ENCODE results near the gene GJD2. TPM values are rescaled to one million over a fixed set of nuclear protein-coding genes. Genes with fewer than 3 reads are reported as not detected.
A peak's percentile ranks its signal among the peaks of the same experiment; 100 is the strongest.

Gene GJD2
- not detected in 2 replicates for total RNA-seq

GRCh38 chr15:34754674-34755418, at the start of gene GJD2:
Gene GJD2 (minus strand): TSS chr15:34754998. CDS start chr15:34754488, 510 bp downstream.
- CTCF ChIA-PET, result no interaction called here
- POLR2A ChIA-PET, result no interaction called here
- Mint-ChIP-seq H3K27me3 (peaks cover 45% of the 10 kb centered on the region), H3K27ac (no peak within 1 kb of the TSS), H3K36me3 (ENCODE audit: low read depth) (no peaks in the 10 kb centered on the region), H3K9me3 (no peaks in the 10 kb centered on the region), H3K4me1 (peaks cover 4% of the 10 kb centered on the region), H3K4me3 (peak within 1 kb of the TSS; percentile 30)
- TF ChIP-seq, protein P1, sequence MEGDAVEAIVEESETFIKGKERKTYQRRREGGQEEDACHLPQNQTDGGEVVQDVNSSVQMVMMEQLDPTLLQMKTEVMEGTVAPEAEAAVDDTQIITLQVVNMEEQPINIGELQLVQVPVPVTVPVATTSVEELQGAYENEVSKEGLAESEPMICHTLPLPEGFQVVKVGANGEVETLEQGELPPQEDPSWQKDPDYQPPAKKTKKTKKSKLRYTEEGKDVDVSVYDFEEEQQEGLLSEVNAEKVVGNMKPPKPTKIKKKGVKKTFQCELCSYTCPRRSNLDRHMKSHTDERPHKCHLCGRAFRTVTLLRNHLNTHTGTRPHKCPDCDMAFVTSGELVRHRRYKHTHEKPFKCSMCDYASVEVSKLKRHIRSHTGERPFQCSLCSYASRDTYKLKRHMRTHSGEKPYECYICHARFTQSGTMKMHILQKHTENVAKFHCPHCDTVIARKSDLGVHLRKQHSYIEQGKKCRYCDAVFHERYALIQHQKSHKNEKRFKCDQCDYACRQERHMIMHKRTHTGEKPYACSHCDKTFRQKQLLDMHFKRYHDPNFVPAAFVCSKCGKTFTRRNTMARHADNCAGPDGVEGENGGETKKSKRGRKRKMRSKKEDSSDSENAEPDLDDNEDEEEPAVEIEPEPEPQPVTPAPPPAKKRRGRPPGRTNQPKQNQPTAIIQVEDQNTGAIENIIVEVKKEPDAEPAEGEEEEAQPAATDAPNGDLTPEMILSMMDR (IDR thresholded peaks at IDR 0.05), result no peak
- no peak for DNase-seq
- intact Hi-C loops (cut with micrococcal nuclease), result no loop called here
- no peak for ATAC-seq (ENCODE audit: low read depth)

GRCh38 chr15:34804113-34804512, 49.3 kb upstream of the GJD2 start:
- Mint-ChIP-seq H3K27ac (no peak overlapping the region), H3K27me3 (peaks cover 14% of the 10 kb centered on the region), H3K36me3 (ENCODE audit: low read depth) (no peaks in the 10 kb centered on the region), H3K4me3 (no peak overlapping the region), H3K4me1 (no peaks in the 10 kb centered on the region), H3K9me3 (peaks cover 5% of the 10 kb centered on the region)
- POLR2A ChIA-PET, result no interaction called here
- no peak for DNase-seq
- CTCF ChIA-PET, result no interaction called here
- ATAC-seq (ENCODE audit: low read depth), result no peak
- TF ChIP-seq, protein P1 (IDR thresholded peaks at IDR 0.05), result no peak
- intact Hi-C loops (cut with micrococcal nuclease), result no loop called here

GRCh38 chr15:34802803-34803750, 48.3 kb upstream of the GJD2 start:
- DNase-seq, result no peak
- ATAC-seq (ENCODE audit: low read depth), result no peak
- H3K4me1 Mint-ChIP-seq, result no peaks in the 10 kb centered on the region
- H3K36me3 Mint-ChIP-seq (ENCODE audit: low read depth), result no peaks in the 10 kb centered on the region
- no peak overlapping the region for H3K27ac Mint-ChIP-seq
- ChIA-PET CTCF (no interaction called here), POLR2A (no interaction called here)
- intact Hi-C loops (cut with micrococcal nuclease), result no loop called here
- peaks cover 11% of the 10 kb centered on the region for H3K27me3 Mint-ChIP-seq
- H3K4me3 Mint-ChIP-seq, result no peak overlapping the region
- peaks cover 5% of the 10 kb centered on the region for H3K9me3 Mint-ChIP-seq
- TF ChIP-seq, protein P1 (IDR thresholded peaks at IDR 0.05), result no peak

DNA sequence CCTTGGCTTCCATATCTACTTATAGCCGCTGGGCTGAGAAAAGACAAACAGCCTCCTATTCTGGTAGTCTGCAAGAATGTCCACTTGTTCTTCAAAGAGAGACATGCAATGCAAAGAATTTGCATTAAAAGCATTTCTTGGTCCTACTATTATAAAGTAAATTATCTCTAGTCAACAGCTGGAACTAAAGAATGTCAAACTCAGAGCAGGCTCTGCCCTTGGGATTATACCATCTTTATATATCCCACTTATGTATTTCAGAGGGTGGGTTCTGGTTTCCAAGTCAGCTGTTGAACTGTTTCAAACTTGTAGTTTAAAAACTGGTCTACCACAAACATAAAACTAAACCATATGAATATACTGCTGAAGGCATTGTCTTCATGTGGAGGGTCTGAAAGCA, 47.6 kb upstream of the GJD2 start:
- Mint-ChIP-seq H3K4me3 (no peak overlapping the region), H3K36me3 (ENCODE audit: low read depth) (no peaks in the 10 kb centered on the region), H3K27me3 (peaks cover 13% of the 10 kb centered on the region), H3K27ac (no peak overlapping the region), H3K4me1 (no peaks in the 10 kb centered on the region), H3K9me3 (peaks cover 5% of the 10 kb centered on the region)
- intact Hi-C loops (cut with micrococcal nuclease), result no loop called here
- TF ChIP-seq, protein P1 (IDR thresholded peaks at IDR 0.05), result no peak
- ATAC-seq (ENCODE audit: low read depth) (no peak), DNase-seq (no peak)
- ChIA-PET CTCF (no interaction called here), POLR2A (no interaction called here)
